ENCODE results near the gene DIO3. TPM values are rescaled to one million over a fixed set of nuclear protein-coding genes. Genes with fewer than 3 reads are reported as not detected.
"Not testable (repeated sequence)": the region's sequence is repeated elsewhere in the genome, so short reads cannot be mapped to it uniquely, and the experiment has no call there.

DIO3 gene
- total RNA-seq, 2 experiments from 2014 or later: not detected

GRCh38 chr14:101564819-101565698, 3.8 kb downstream of the DIO3 start:
- no peak overlapping the region for H3K4me3 Mint-ChIP-seq
- DNase-seq (no peak), ATAC-seq (ENCODE audit: poor library complexity) (no peak)
- intact Hi-C loops (cut with DNase I, micrococcal nuclease): no loop called here
- ChIA-PET POLR2A (no interaction called here), CTCF (no interaction called here)
- H3K27ac Mint-ChIP-seq: no peak overlapping the region
- Histone ChIP-seq H3K27me3 (ENCODE audit: control insufficient read depth in 1 of 2, insufficient read depth in 2 of 2, low read length in 2 of 2) (peaks cover 40 to 55% of the 10 kb centered on the region in 2 experiments), H3K9me3 (ENCODE audit: control insufficient read depth in 1 of 2, insufficient read depth in 1 of 2, low read length in 2 of 2) (peaks cover 0 to 34% of the 10 kb centered on the region in 2 experiments), H3K27ac (ENCODE audit: low read depth in 1 of 2, low read length in 2 of 2) (no peak overlapping the region), H3K36me3 (ENCODE audit: insufficient read depth, low read length) (no peaks in the 10 kb centered on the region), H3K4me1 (ENCODE audit: insufficient read depth, low read length) (peaks cover 1% of the 10 kb centered on the region), H3K4me3 (ENCODE audit: low read length) (no peak overlapping the region)
- peaks cover 64% of the 10 kb centered on the region for H3K27me3 Mint-ChIP-seq
- peaks cover 5% of the 10 kb centered on the region for H3K4me1 Mint-ChIP-seq (ENCODE audit: low read depth)
- TF ChIP-seq CTCF (IDR thresholded peaks at IDR 0.05): no peak
- no peaks in the 10 kb centered on the region for H3K36me3 Mint-ChIP-seq (ENCODE audit: low read depth)
- no peaks in the 10 kb centered on the region for H3K9me3 Mint-ChIP-seq

- intact Hi-C loops (cut with DNase I, micrococcal nuclease): no loop called here
- no peak for TF ChIP-seq CTCF (IDR thresholded peaks at IDR 0.05)
Measured at GRCh38 chr14:101567252-101567651, 6.0 kb downstream of the DIO3 start.

GRCh38 chr14:101571004-101571403, 9.7 kb downstream of the DIO3 start:
- Mint-ChIP-seq H3K27me3 (peaks cover 48% of the 10 kb centered on the region), H3K4me1 (ENCODE audit: low read depth) (no peaks in the 10 kb centered on the region), H3K27ac (no peak overlapping the region), H3K4me3 (no peak overlapping the region), H3K36me3 (ENCODE audit: low read depth) (no peaks in the 10 kb centered on the region), H3K9me3 (no peaks in the 10 kb centered on the region)
- H3K4me1 ChIP-seq (ENCODE audit: insufficient read depth, low read length): no peaks in the 10 kb centered on the region
- peaks cover 0 to 5% of the 10 kb centered on the region in 2 experiments for H3K9me3 ChIP-seq (ENCODE audit: control insufficient read depth in 1 of 2, insufficient read depth in 1 of 2, low read length in 2 of 2)
- ATAC-seq (ENCODE audit: poor library complexity) (no peak), DNase-seq (no peak)
- ChIA-PET POLR2A (no interaction called here), CTCF (no interaction called here)
- H3K36me3 ChIP-seq (ENCODE audit: insufficient read depth, low read length): no peaks in the 10 kb centered on the region
- intact Hi-C loops (cut with DNase I, micrococcal nuclease): no loop called here
- H3K27me3 ChIP-seq (ENCODE audit: control insufficient read depth in 1 of 2, insufficient read depth in 2 of 2, low read length in 2 of 2): peaks cover 5 to 15% of the 10 kb centered on the region in 2 experiments
- no peak overlapping the region for H3K27ac ChIP-seq (ENCODE audit: low read depth in 1 of 2, low read length in 2 of 2)
- H3K4me3 ChIP-seq (ENCODE audit: low read length): no peak overlapping the region
- no peak for TF ChIP-seq CTCF (IDR thresholded peaks at IDR 0.05)

More at GRCh38 chr14:101567252-101567651, 6.0 kb downstream of the DIO3 start:
- ChIA-PET CTCF (no interaction called here), POLR2A (no interaction called here)
- H3K4me1 ChIP-seq (ENCODE audit: insufficient read depth, low read length): no peaks in the 10 kb centered on the region
- Mint-ChIP-seq H3K36me3 (ENCODE audit: low read depth) (no peaks in the 10 kb centered on the region), H3K9me3 (no peaks in the 10 kb centered on the region), H3K27me3 (peaks cover 62% of the 10 kb centered on the region), H3K4me1 (ENCODE audit: low read depth) (peaks cover 5% of the 10 kb centered on the region), H3K27ac (no peak overlapping the region), H3K4me3 (no peak overlapping the region)
- peaks cover 0 to 22% of the 10 kb centered on the region in 2 experiments for H3K9me3 ChIP-seq (ENCODE audit: control insufficient read depth in 1 of 2, insufficient read depth in 1 of 2, low read length in 2 of 2)
- no peak overlapping the region for H3K4me3 ChIP-seq (ENCODE audit: low read length)
- H3K27me3 ChIP-seq (ENCODE audit: control insufficient read depth in 1 of 2, insufficient read depth in 2 of 2, low read length in 2 of 2): peaks cover 30 to 49% of the 10 kb centered on the region in 2 experiments
- no peaks in the 10 kb centered on the region for H3K36me3 ChIP-seq (ENCODE audit: insufficient read depth, low read length)
- no peak overlapping the region for H3K27ac ChIP-seq (ENCODE audit: low read depth in 1 of 2, low read length in 2 of 2)
- no peak for DNase-seq
- ATAC-seq (ENCODE audit: poor library complexity): no peak

- H3K27ac ChIP-seq (ENCODE audit: low read depth in 1 of 2, low read length in 2 of 2); H3K27me3 ChIP-seq (ENCODE audit: control insufficient read depth in 1 of 2, insufficient read depth in 2 of 2, low read length in 2 of 2); H3K9me3 ChIP-seq (ENCODE audit: control insufficient read depth in 1 of 2, insufficient read depth in 1 of 2, low read length in 2 of 2); H3K4me1 ChIP-seq (ENCODE audit: insufficient read depth, low read length); H3K27ac Mint-ChIP-seq; H3K9me3 Mint-ChIP-seq; H3K36me3 Mint-ChIP-seq (ENCODE audit: low read depth); H3K4me1 Mint-ChIP-seq (ENCODE audit: low read depth); ATAC-seq (ENCODE audit: poor library complexity); H3K4me3 Mint-ChIP-seq; H3K4me3 ChIP-seq (ENCODE audit: low read length); DNase-seq; intact Hi-C loops (cut with DNase I, micrococcal nuclease); CTCF ChIA-PET; H3K36me3 ChIP-seq (ENCODE audit: insufficient read depth, low read length); POLR2A ChIA-PET: not testable (repeated sequence)
- peaks cover 33% of the 10 kb centered on the region for H3K27me3 Mint-ChIP-seq
Measured at GRCh38 chr14:101572526-101572925, 11.2 kb downstream of the DIO3 start.

Measured in CD4-positive, alpha-beta T cell (primary cell).